ENCODE measurements around the gene HRC.
A peak's percentile ranks its signal among the peaks of the same experiment; 100 is the strongest.
"Not testable (repeated sequence)": the region's sequence is repeated elsewhere in the genome, so short reads cannot be mapped to it uniquely, and the experiment has no call there.

Gene HRC

DNA sequence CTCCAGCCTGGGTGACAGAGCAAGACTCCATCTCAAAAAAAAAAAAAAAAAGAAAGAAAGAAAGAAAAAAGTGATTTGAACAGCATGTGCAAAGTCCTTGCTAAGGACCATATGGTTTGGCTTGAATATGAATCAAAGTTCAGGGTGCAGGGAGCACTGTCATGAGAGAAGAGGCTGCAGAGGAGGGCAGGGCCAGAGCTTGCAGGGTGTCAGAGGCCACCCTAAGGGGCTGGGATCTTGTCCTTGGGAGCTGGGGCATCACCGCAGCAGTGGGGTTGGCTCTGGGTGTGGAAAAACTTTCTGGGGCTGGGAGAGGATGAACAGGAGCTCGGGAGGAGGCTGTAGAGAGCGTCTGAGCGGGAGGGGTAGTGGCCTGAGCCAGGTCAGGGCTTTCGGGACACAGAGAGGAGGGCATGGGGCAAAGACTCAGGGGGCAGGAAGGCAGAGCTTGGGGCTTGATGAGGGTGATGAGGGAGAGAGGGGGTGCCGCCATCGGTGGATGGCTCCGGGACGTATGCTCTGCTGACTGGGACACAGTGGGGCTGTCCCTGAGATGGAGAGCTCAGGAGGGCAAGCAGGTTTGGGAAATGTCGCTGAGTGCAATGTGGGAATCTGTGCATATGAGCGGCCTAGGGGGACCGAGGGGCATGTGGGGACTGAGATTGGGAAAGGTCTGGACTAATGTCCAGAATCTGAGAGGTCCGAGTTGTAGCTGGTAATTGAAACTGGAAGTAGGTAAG is 5.4 kb upstream of the HRC start:
- DNase-seq: no peak

DNA sequence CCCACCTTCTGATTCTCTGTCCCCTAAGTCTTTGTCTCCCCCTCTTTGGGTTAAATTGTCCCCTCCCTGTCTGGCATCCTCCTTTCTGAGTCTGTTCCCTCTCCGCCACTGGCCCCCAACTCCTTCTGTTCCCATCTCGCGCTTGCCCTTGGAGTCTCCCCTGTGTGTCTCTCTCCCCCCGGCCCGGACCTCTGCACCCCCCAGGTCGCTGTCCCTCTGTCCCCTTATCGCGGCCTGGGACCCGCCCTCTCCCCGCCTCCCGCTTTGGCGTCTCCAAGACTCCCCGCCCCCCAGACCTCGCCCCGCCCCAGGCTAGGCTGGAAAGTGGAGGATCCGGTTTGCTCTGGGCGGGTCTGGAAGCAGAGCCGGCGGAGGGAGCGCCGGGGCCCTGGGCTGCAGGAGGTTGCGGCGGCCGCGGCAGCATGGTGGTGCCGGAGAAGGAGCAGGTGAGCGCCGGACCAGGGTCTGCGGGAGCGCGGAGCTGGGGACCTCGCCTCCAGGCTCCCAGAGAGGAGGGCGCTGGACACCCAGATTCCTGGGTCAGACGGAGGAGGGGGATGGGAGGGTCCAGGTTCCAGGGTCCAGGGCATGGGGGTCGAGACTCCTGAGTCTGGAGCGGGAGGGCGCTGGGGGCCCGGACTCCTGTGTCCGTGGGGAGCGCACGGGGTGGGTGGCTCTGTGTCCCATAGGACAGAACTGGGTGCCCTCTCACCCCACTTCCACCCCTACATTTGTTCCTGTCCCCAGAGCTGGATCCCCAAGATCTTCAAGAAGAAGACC is 2.4 kb upstream of the HRC start, which contains the start of gene TRPM4:
TRPM4 (plus strand) TSS at position 348 of the 780 bp plus-strand sequence; CDS start at position 423, 75 bp downstream.
- DNase-seq: peak; percentile 78

DNA sequence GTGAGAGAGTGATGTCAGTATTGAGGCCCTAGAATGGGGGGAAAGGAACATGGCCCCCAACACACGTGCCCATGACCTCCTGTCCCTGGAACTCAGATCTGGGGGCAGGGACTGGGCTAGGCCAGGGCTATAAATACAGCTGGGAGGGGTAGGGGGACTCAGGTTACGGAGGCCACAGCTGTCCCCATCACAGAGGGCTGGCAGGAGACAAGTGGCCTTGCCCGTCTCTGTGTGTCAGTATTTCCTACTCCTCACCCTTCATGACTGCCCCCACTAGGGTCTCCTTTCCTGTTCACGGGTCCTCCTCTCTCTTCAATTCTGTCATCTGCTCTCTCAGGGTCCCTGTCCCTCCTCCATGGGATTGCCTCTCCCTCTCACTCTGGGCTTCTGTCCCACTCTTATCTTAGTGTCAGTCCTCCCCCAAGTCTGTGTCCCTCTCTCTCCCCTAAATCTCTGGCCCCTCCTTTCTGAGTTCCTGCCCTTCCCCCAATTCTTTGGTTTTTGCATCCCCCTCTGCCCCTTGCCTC is 687 bp upstream of the HRC start:
- DNase-seq: no peak

DNA sequence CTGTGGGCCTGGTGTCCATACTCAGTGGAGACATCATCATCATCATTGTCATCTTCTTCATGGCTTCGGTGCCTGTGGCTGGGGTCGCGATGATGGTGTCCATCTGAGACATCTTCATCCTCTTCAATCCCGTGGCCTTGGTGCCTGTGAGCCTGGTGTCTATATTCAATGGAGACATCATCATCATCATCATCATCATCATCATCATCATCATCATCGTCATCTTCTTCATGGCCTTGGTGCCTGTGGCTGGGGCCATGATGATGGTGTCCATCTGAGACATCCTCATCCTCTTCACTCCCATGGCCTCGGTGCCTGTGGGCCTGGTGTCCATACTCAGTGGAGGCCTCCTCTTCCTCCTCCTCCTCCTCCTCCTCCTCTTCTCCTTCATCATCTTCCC is 917 bp downstream of the HRC start:
- no peak for DNase-seq

DNA sequence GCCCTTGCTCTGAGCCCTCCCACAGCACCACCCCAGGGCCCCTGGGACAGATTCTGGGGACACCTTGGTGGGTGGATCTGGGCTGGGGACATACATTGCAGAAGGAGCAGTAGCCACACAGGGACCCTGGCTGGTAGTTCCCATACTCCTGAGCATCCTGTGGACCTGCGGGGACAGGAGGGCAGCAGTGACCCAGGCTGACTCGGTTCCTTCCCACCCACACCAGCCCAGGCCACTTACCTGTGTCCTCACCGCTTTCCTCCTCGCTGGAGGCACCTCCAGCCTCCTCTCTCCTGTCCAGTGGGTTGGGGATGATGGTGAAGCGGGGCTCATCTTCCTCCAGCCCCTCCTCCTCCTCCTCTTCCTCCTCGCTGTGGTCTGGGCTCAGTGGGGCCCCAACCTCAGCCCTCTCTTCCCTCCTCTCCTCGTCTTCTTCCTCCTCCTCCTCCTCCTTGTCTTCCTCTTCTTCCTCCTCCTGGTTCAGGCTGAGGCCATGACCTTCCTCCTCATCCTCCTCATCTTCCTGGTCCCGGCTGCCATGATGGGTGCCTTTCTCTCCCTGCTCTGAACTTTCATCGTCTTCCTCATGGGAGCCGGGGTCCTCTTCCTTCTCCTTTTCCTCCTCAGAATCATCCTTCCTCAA is 1.9 kb downstream of the HRC start:
- DNase-seq: no peak

DNA sequence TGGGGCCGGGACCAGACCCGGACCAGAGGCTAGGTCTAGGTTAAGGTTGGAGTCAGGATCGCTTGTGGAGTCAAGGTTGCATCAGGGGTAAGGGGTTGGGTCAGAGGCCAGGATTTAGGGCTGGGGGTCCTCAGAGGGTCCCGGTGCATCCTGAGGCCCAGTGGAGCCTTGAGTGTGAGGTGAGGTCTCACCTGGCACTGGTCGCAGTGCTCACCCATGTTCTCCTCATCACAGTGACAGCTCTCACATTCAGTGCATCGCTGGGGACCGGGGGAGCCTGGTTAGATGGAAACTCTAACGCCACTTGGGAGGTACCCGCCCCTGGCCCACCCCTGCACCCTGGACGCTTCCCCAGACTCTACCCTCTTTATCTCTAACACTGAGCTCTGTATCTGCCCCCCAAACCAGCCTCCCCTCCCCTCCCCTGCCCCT is 3.1 kb downstream of the HRC start:
- no peak for DNase-seq

DNA sequence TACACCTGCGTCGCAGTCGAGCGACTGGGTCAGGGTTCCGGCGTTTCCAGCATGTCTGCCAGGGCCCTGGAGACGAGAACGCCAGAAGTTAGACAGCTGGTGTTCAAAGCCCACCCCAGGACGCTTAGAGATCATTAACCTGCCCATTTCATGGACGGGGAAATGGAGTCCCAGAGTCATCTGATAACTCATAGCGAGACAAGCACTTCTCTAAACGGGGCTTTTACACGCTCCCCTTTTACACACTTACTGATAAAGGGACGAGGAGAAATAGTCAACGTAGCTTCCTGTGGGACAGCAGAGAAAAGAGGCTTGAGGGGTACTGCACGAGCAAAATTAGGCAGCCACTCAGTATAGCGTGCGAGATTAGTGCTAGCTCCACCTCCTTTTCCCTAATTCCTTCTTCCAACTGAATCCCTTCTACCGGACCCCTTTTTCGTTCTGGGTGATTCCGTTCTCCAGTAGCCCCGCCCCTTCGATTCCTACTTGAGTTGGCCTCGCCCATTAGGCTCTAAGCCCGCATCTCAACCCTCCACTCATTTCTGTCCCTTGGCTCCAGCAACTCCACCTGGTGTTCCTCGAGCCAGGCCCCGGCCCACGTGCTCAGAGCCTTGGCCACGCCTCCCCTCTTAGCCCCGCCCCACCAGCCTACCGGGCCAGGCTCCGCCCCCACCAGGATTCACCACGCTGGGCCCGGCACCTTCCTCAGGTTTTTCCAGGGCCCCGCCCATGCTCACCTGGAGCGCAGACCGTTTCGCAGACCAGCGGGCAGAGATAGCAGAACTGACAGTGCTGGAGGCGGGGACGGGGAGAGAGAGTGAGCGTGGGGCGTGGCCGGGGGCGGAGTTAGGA is 3.7 kb downstream of the HRC start:
- DNase-seq: peak; percentile 34

DNA sequence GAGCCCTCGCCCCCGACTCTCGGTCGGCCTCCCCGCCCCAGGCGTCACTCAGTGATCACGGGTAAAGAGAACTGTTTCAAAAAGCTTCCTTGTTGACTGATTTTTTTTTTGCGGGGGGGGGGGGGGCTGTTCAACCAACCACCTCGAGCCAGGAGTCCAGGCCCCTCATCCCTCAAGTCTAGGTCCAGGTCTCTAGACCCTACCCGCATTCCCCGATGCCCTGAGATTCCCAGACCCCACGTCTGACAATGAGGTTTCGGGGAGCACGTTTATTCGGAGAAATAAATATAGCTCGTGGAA is 4.3 kb downstream of the HRC start:
- DNase-seq: no peak

DNA sequence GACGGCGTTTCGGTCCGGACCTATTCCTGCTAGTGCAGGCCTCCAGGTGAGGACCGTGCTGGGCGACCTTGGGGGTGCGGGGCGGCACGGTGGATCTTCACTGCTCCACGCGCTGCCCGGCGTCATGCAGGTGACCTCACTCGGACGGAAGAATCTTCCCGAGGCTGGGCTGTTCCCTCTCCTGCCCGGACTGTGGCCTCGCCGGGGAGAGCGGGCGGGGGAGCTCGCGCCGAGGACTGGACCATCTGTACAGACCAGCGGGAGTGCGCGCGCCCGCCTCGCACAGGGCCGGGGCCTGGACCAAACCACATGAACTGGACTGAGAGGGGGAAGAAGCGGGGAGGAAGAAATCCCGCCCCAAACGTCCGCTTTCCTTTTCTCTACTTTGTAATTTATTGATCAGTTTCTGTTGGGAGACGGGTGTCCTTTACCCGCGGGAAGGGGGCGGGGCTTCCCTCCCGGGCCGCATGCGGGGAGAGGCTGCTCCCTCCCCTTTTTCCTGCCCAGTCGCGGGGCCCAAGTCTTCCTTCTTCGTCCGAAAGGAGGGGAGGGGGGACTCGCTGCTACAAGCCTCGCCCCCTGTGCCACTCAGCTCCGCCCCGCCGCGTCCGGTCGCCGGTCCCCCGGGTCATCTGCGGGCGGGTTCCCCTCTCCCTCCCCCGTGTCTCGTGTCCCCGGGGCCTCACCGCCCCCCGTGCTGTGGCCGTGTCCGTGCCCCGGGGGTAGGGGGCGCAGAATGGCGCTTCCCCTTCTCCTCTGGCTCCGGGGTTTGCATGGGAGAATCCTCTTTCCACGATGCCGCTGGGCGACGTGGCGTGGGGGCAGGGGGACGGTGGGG is 4.9 kb downstream of the HRC start:
- peak; percentile 84 for DNase-seq

DNA sequence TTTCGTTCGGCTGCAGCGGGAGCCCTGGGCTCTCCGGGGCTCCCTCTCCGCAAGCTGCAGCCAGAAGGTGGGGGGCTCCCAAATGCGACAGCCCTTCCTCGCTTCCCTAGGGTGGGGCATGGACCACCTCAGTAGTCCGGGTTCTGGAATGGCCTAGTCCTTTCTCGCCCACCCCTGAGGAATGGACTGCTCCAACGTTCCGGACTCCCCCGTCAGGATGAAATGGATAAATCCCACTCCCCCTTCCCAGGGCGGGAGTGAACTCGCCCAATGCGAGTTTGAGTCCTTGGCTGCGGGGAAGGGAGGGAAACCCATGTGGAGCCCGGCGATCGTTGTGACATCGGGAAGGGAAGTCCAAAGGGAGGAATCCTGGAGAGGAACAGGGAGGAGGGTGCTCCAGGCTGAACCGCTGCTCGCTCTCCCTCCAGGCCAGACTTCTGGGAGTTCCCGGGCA is 5.5 kb downstream of the HRC start:
- DNase-seq: peak; percentile 92

DNA sequence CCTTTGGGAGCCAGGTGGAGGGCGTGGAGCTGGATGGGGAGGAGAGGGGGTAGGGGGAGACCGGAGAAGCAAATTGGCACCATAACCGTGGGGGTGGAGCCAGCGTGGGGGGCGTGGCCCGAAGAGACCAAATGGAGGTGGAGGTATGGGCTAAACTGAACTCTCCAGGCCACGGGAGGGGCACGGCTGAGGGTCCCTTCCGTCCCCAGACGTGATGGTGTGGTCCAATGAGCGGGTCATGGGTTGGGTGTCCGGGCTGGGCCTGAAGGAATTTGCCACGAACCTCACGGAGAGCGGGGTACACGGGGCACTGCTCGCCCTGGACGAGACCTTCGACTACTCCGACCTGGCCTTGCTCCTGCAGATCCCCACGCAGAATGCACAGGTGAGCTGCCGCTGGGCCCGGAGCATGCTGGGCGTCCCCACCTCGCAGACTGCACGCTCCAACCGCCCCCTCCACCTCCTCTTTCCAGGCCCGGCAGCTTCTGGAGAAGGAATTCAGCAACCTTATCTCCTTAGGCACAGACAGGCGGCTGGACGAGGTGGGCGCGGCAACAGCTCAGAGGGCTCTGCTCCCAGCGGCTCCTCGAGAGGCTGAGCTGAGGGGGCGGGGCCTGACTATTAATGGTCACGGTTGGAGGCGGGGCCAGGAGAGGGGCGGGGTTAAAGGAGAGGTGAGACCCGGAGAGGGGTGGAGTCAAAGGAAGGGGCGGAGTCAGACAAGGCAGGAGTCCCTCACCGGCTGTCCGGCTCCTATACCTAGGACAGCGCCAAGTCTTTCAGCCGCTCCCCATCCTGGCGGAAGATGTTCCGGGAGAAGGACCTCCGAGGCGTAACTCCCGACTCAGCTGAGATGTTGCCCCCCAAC is 6.2 kb downstream of the HRC start:
- DNase-seq: peak; percentile 94

DNA sequence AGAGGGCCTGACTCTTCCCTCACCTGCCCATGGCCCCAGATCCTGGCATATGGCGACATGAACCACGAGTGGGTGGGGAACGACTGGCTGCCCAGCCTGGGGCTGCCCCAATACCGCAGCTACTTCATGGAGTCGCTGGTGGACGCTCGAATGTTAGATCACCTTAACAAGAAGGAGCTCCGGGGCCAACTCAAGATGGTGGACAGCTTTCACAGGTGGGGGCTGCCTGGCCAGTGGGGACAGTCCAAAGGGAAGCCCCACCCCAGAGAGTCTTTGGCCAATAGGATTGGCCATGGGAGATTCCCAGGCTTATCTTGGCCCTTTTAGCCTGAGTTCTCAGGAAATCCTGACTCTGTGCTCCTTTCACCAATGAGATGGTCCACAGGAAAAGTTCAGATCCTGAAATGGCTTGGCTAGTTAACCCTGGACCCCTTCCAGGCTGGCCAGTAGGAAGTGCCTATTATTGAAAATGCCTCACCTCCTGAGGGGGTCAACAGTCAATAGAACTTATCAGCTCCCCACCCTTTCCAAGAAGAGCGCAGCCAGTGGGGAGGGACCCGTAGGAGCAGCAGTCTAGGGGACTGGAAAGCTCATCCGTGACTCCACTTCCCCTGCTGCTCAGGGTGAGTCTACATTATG is 7.0 kb downstream of the HRC start:
- no peak for DNase-seq

DNA sequence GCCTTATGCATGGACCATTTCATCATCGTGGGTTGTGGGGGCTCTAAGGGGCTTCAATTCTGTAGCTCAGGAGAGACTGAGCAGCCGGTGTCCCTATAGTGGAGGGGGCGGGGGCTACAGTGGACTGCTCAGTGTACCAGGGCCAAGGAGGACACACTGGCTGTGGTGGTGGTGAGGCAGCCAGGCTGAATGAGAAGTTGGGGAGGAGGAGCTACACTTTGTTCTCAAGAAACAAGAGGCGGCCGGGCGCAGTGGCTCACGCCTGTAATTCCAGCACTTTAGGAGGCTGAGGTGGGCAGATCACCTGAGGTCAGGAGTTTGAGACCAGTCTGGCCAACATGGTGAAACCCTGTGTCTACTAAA is 8.8 kb downstream of the HRC start:
- DNase-seq: not testable (repeated sequence)

DNA sequence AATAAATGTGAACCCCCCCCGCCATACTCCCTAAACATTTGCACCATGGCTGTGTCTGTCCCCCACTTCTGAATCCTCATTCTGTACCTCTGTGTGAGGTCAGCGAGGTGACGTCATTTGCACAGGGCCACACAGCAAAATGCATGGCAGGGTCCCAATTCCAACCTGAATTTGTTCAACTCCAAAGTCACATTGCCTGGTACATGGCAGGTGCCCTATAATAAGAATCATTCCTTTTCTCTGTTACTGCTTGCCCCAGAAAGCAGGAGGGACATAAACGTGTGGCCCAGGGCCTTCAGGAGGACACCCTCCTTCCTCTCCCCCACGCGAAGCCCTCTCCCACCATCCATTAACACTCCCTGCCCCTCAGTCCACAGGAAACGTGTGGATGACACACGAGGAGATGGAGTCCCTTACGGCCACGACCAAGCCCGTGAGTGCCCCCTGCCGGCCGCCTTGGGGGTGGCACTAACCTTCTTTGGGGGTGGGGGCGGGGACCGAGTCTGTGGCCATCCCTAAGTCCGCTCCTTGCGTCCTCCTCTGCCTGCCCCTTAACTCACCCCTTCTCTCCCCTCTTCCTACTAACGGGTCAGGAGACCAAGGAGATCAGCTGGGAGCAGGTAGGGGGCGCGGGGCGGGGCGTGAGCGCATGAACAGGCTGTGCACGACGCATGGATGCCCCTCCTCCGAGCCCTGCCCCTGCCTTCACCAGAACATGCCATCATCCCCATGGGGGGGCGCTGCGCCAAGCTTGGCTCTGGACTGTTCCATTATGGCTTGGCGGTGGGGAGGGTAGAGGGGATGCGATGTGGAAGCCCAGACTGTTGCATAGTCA is 9.4 kb downstream of the HRC start:
- DNase-seq: peak; percentile 77

DNA sequence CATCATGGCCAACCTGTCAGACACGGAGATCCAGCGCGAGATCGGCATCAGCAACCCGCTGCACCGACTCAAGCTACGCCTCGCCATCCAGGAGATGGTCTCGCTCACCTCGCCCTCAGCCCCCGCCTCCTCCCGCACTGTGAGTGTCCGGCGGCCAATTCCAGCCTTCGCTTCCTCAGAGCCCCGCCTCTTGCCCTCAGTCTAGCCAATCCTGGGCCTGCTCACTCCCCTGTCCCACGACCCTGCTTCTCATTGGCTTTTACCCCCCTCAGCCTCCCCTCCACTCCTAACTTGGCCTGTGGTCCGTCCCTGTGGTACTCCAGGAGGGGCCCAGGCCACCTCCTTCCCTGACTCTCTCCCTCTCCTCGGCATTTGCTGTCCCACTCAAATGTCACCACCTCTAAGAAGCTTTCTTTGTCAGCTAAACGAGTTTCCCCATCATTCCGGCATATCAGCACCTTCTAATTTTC is 12.3 kb downstream of the HRC start:
- DNase-seq: peak; percentile 90

DNA sequence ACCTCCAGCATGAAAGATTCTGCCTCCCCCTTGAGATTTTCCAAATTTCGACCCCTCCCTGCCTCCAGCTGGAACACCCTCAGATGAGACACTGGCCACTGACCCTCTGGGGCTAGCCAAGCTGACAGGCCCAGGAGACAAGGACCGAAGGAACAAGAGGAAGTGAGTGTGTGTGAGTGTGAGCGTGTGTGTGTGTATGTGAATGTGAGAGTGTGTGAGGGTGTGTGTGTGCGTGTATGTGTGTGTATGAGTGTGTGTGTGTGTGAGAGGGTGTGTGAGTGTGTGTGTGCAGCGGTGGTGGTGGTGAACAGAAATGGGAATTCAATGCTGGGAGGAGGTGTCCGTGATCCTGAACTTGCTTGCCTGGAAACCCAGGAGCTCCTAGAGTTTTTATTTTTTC is 13.8 kb downstream of the HRC start:
- DNase-seq: no peak

DNA sequence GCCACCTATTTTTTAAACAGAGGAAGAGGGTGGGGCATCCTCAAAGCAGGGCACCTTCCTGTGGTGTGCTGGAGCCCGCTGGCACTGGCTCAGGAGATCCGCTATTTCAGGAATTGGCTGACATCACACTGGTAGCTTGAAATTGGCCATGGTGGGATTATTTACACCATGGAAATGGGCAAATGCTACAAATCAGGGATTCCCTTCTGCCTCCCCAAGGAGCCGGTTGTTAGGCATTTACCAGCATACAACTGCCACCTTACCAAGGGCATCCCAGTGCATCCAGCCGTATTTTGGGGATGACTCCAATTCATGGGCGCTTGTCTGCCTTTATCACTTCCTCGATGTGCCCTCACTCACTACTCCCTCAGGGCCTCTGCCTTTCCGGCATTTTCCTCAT is 14.2 kb downstream of the HRC start:
- DNase-seq: no peak

DNA sequence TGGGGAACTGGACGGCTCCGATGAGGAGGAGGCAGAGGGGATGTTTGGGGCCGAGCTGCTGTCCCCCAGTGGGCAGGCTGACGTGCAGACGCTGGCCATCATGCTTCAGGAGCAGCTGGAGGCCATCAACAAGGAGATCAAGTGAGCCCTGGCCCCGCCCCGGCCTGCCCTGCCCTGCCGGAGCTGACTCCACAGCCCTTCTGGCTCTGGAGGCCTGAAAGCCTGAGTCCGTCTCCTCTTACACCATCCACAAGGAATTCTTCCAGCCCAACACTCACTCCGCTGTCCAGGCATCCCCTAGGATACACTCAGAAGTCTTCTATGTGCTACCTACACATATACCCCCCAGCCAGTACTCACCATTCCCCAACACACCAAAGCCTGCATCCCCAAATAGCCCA is 18.4 kb downstream of the HRC start:
- no peak for DNase-seq

DNA sequence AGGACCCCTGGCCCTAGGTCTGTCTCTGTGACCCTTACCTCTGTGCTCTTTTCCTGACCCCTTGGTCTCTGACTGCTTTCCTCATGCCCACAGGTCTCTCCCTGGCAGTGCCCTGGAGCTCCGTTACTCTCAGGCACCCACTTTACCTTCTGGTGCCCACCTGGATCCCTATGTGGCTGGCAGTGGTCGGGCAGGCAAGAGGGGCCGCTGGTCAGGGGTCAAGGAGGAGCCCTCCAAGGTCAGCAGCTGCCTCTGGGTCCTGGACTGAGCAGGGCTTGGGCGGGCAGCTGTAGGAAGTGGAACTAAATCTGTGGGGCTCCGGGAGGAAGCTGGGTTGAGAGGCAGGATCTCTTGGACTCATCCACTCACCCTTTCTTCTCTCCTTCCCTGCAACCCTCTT is 19.5 kb downstream of the HRC start:
- no peak for DNase-seq
